GM18870 (cell line): ENCODE data around the gene PON2.

ENCODE experiments used
- ATAC-seq: cut with Tn5 transposase; IDR thresholded peaks from one replicate; pipeline ENCODE4 v1.9.1; 2021; ENCODE audit warnings: moderate library complexity; ENCODE audit not compliant: unreplicated experiment

The PON2 gene

GRCh38 chr7:95446618-95447017, 11.8 kb upstream of the PON2 start:
- no peak for ATAC-seq

DNA sequence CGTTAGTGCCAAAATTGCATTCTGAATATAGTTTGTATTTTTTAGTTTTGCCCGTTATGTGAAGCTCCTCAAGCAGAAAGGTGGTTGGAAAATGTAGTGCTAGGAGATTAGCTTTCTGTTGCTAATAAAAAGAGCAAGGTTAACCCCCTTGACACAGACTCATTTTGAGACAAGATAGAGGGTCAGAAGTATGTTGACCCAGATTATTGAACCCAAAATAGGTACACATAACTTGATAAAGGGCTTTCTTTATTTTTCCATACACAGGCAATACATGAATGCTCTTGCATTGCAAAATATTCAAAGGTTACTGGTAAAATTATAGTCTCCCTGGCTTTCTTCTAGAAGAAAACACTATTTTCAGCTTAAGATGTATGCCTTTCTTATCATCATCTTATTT, 10.0 kb upstream of the PON2 start:
- ATAC-seq = no peak

GRCh38 chr7:95441042-95441823, 6.4 kb upstream of the PON2 start:
- no peak for ATAC-seq

- no peak for ATAC-seq
Measured at GRCh38 chr7:95440394-95441038, 5.7 kb upstream of the PON2 start.

DNA sequence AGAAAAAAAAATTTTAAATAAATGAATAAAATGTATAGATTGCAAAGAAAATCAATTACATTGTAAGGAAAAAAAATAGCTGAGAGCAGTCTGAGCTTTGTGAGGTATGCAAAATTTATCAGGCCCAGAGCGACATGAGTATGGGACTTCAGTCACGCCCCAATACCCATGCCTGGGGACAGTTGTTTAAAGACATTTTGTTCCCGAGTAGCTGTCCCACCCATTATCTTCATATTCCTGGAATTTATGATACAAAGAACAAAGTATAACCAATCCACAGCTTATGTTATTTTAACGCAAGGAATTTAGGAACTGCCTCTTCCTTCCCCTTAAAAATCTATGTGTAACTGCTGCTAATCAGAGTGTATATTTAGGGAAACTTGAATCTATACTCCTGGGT, 1.6 kb upstream of the PON2 start:
- ATAC-seq = no peak

- no peak for ATAC-seq
Measured at GRCh38 chr7:95435422-95435780, 573 bp upstream of the PON2 start.

- ATAC-seq = no peak
Measured at GRCh38 chr7:95433952-95434556, 774 bp downstream of the PON2 start.

DNA sequence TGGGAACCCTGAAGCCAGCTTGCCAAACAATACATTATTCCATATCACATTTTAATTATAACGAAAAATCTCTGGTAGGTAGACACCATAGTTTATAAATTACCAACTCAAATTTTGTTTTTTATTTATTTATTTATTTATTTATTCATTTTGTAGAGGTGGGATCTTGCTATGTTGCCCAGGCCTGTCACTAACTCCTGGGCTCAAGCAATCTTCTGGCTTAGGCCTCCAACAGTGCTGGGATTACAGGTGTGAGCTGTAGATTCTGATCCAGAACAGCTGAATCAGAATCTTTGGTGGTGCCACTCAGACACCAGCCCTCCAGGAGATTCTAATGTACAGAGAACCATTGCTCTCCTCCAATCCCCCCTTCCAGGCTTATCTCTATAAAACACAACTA, 1.7 kb downstream of the PON2 start:
- no peak for ATAC-seq

DNA sequence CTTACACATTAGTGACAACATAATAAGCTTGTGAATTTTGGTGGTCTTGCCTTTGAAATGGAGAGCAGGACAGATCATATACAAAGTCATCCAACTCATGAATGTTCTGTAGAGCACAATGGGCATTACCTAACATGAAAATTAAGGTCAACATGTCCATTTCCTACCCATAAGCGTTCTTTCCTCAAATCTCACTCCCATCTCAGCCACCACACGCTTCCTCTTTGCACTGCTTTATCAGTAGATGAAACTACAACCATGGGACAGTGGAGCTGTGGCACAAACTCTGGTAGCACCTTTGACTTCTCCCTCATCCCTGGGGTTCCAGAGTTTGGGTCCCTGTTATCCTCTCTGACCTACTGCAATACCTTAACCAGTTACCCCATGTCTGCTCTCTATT, 2.2 kb downstream of the PON2 start:
- no peak for ATAC-seq

DNA sequence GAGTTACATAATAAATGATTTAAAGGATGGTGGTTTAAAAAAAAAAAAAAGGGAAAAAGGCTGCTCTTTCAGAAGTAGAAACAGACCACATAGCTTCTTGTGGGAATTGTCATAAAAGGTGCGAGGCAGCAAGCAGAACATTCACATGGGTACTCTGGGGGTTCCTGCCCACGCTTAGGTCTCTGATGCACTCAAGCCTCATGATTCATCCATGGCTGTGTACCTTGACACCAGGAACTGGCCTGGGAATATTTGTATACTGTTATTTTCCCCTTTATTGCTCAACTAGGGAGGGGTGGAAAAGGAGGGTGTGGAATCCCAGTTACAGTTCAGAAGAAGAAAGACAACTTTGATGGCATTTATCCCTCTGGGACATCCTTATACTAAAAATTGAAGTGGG, 4.0 kb downstream of the PON2 start:
- ATAC-seq = no peak

DNA sequence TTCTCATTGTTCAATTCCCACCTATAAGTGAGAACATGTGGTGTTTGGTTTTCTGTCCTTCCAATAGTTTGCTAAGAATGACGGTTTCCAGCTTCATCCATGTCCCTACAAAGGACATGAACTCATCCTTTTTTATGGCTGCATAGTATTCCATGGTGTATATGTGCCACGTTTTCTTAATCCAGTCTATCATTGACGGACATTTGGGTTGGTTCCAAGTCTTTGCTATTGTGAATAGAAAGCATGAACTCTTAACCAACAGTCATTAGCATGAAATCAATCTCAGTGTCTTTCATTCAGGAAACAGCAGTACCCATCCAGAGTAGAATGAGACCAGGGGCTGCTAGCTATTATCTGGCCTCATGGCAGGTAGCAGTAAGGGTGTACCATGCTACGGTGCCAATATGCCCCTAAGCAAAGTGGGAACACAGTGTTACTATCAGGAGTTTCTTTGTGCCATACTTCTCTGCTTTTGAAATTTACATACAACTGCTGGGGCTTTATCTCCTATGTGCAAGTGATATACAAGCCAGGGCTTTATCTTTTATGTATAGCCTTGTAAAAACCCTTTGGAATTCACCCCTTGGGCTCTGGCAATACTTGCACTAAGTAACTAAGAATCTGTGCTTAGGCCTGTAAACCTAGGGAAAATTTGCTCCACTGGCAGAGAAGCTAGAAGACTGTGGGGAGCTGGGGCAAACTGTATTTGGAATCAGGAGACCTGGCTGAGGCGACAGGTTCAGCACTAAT, 5.4 kb downstream of the PON2 start:
- ATAC-seq = no peak

- no peak for ATAC-seq
Measured at GRCh38 chr7:95427914-95428516, 6.8 kb downstream of the PON2 start.

DNA sequence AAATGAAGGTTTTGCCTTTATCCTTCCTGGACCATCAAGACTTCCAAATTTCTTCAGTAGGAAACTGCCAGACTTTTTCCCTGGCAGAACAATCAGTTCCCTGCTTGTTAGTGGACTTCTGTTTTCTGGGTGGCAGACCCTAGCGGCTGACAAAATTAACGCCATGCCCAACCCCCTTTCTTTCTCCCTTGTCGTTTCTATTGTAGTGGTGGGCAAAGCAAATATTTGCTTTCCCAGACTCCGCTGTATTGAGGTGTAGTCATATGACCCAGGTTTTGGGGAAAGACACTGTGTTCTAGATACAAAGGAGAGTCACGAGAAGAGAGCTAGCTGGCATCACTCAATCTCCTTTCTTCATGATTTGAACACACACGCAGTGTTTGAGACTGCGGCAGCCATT, 7.7 kb downstream of the PON2 start:
- no peak for ATAC-seq

GRCh38 chr7:95425694-95426093, 9.1 kb downstream of the PON2 start:
- no peak for ATAC-seq

DNA sequence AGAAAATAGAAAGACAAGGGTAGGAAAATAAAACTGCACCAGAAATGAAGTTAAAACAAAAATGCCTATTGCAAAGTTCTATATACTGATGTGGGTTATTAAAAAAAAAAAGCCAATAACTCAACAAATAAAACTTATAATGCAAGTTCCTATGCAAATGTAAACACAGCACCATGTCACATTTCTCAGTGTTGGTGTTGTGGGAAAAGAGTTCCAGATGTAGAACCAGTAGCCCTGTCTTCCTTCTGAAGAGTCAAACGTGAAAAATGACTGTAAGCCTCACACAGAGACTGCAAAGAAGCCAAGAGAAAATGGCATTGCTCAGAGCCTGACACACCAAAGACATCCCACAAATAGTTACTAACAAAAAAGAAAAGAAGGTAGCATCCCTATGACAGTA, 10.1 kb downstream of the PON2 start:
- ATAC-seq = no peak

DNA sequence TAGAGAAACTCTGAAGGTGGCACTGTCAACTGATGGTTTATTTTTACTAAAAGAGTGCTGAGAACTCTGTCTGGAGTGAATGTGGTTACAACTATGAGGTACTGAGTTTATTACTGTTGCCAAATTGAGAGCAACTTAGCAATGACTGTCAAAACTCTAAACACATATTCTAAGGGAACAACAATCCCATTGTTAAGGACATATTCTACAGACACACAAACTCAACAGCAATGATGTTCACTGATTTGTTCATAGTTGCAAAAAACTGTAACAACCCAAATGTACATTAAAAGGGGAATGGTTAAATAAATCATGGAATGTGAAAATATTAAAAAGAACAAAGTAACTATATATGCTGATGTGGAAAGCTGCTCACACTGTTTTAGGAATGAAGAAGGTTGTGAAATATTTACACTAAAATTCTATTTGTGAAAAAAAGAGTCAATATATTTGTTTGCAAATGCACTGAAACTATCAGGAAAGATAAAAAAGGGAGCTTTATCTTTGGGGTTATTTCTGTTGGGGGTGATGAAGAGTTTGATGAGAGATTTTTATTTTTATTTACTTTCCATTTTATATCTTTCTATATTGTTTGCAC, 12.9 kb downstream of the PON2 start:
- ATAC-seq = no peak

- ATAC-seq = no peak
Measured at GRCh38 chr7:95421000-95421846, 13.6 kb downstream of the PON2 start.

DNA sequence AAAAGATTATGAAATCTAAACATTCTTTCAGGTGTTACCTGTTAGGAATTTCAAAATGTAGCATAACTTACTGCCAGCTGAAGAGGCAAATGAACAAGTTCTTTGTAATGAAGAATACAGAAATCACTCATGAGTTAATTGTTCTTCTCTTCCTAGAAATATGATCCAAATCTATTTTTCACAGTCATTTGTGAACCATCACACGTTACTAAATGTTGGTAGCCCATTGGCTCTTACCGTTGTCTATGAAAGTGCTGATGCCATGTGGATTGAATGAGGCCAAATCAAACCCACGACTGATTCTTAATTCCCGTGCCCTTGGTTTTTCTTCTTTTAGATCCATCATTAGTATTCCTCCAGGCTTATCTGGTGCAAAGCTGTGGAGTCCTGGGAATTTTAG, 22.8 kb downstream of the PON2 start:
- no peak for ATAC-seq

DNA sequence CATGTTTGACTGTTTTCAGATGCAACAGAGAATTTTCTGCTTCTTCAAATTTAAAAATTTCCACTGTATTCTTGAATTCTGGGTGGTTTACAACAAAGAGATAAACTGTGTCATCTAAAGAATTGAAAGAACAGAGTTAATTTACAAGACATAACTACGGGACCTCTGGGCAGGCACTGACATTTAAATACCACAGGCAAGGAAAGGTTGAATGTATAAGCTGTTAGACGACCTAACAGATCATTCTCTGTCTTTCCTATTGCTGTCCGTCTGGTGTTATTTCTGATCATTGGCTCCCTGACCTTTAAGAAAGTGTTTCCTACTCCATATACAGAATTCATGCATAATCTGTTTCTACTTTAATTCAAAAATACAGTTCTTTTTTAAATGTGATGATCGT, 23.2 kb downstream of the PON2 start:
- ATAC-seq = no peak

- ATAC-seq = no peak
Measured at GRCh38 chr7:95411036-95411435, 23.8 kb downstream of the PON2 start.
